MV-4-11 (cell line): ENCODE measurements around the gene SMIM44.

Experiments used
- DNase-seq: peaks from one replicate; lab custom pipeline; 2025; lab: John Stamatoyannopoulos, UW

The SMIM44 gene

DNA sequence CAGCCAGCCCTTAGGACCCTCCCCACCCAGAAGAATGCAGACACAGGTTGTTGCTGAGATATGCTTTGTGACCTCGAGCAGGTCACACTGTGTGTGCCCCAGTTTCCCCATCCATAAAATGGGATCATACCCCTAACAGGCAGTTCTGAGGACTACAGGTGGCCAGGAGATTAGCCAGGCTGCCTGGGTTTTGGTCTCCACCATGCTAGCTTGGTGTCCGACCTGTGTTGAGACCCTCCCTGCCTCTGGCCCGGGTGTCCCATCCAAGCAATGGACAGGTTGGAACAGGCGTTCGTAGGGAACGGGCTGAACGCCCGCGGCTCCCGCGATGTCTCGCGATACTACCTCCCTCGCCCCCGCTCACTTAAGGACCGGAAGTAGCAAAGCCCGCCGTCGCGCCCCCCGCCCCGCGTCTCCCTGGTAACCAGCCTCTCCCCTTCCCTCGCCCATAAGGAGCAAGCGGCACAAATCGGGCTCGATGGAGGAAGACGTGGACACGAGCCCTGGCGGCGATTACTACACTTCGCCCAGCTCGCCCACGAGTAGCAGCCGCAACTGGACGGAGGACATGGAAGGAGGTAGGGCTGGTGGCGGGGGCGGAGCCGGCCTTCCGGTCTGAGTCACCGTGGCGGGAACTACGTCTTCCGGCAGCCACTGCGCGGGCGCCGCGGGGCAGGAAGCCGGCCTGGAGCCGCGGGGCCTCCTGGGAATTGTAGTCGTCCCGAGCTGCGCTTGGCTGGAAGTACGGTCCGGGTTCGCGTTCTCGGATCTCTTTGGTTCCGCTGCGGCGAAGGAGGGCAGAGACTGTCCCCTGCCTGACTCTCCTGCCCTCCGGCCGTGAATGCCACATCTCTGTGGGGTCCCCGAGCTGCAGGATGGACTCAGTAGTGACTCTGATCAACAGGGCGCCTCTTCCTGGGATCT, 48.3 kb downstream of the SMIM44 start:
- DNase-seq = peak; percentile 97

DNA sequence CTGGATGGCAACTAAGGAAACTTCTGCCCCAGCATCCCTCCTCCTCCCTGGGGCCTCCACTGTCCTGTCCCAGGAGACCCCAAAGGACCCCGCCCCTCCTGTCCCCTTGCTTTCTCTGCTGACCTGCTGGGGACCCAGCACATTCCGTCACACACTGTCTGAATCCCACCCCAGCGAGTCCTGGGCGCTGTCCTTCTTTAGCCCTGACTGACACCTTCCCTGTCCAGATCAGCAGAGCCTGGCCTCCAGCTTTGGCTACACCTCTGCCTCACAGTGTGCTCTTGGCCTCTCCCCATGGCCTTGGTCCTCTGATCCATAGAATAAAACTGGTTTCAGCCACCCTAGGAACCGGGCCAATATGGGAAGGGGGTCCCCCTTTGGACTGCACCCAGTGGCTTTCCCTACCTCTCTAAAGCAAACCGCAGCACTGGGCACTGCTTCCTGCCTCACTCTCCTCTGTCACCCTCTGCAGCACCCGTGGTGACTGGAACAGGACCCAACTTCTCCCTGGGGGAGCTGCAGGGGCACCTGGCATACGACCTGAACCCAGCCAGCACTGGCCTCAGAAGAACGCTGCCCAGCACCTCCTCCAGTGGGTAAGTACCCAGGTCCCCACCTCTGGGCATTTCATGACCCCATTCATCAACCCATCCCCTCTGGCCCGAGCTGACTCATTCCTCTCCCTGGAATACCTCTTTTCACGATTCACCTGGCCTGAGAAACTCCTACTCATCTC, 49.3 kb downstream of the SMIM44 start:
- no peak for DNase-seq

DNA sequence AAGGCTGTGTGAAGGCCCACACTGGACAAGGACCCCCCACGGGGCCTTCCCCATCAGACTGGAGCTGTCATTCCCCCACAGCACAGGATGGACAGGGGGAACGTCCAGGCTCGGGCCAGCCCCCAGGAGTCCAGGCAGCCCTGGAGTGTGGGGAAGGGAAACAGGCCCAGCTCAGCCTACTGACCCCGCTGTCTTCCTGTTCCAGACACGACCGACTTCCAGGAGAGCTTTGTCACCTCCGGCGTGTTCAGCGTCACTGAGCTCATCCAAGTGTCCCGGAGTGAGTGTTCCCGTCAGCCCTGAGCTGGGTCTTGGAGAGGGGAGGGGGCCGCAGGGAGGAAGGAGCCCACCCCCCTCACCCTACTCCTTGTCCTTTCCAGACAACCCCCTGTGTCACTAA, 49.9 kb downstream of the SMIM44 start:
- no peak for DNase-seq
